GM21528 (cell line): Measurements from ENCODE around the gene EVI2B.
"Not testable (repeated sequence)": the region's sequence is repeated elsewhere in the genome, so short reads cannot be mapped to it uniquely, and the experiment has no call there.

Experiments used
- ATAC-seq: cut with Tn5 transposase; IDR thresholded peaks from one replicate; pipeline ENCODE4 v1.9.1; 2021; ENCODE audit warnings: mild to moderate bottlenecking, moderate library complexity; ENCODE audit not compliant: unreplicated experiment, low FRiP score

Gene EVI2B

GRCh38 chr17:31310886-31311285, 3.0 kb downstream of the EVI2B start:
- no peak for ATAC-seq

GRCh38 chr17:31310260-31310659, 3.6 kb downstream of the EVI2B start:
- ATAC-seq, result no peak

GRCh38 chr17:31309556-31309955, 4.3 kb downstream of the EVI2B start:
- ATAC-seq, result no peak

GRCh38 chr17:31308372-31309334, 5.2 kb downstream of the EVI2B start:
- no peak for ATAC-seq

GRCh38 chr17:31307640-31308039, 6.2 kb downstream of the EVI2B start:
- ATAC-seq, result no peak

GRCh38 chr17:31299624-31300023, 14.2 kb downstream of the EVI2B start:
- ATAC-seq, result no peak

GRCh38 chr17:31297090-31297489, 16.8 kb downstream of the EVI2B start, which contains the start of gene OMG:
TSS of gene OMG (minus strand) at chr17:31297239. CDS start at chr17:31296331, 908 bp downstream.
- no peak for ATAC-seq

- no peak for ATAC-seq
These were observed 17.7 kb downstream of the EVI2B start for GRCh38 chr17:31296142-31296541.

- ATAC-seq, result no peak
These were observed 18.4 kb downstream of the EVI2B start for GRCh38 chr17:31295489-31295871.

- no peak for ATAC-seq
These were observed 18.9 kb downstream of the EVI2B start for GRCh38 chr17:31294820-31295488.

- ATAC-seq, result no peak
These were observed 19.6 kb downstream of the EVI2B start for GRCh38 chr17:31294231-31294630.

- ATAC-seq, result no peak
These were observed 20.3 kb downstream of the EVI2B start for GRCh38 chr17:31293581-31293980.

GRCh38 chr17:31291820-31292219, 22.0 kb downstream of the EVI2B start:
- ATAC-seq, result no peak

GRCh38 chr17:31289790-31290189, 24.1 kb downstream of the EVI2B start:
- ATAC-seq, result no peak

GRCh38 chr17:31287932-31288331, 25.9 kb downstream of the EVI2B start:
- ATAC-seq, result not testable (repeated sequence)

- no peak for ATAC-seq
These were observed 27.3 kb downstream of the EVI2B start for GRCh38 chr17:31286587-31286986.

- ATAC-seq, result no peak
These were observed 30.0 kb downstream of the EVI2B start for GRCh38 chr17:31283841-31284240.

GRCh38 chr17:31281061-31281460, 32.8 kb downstream of the EVI2B start:
- no peak for ATAC-seq

GRCh38 chr17:31279401-31279800, 34.5 kb downstream of the EVI2B start:
- no peak for ATAC-seq

GRCh38 chr17:31275116-31275515, 38.7 kb downstream of the EVI2B start:
- no peak for ATAC-seq

- no peak for ATAC-seq
These were observed 39.6 kb downstream of the EVI2B start for GRCh38 chr17:31274252-31274651.

GRCh38 chr17:31273516-31273915, 40.3 kb downstream of the EVI2B start:
- ATAC-seq, result no peak
